SK-N-SH (cell line): ENCODE results near the gene PLA2G6. TPM values are rescaled to one million over a fixed set of nuclear protein-coding genes. Genes with fewer than 3 reads are reported as not detected.
A peak's percentile ranks its signal among the peaks of the same experiment; 100 is the strongest.

Source experiments
- CTCF ChIA-PET: fragments of 300-600, 350-600 bp; formaldehyde crosslinking; extraction: SDS; loops from one replicate; lab custom pipeline; 2021; lab: Yijun Ruan, JAX
- POLR2A ChIA-PET: fragments of 350-600 bp; sonication (Branson Sonifier 250); formaldehyde crosslinking; extraction: SDS; loops from one replicate; lab custom pipeline; 2020; ENCODE audit warnings: antibody characterized with exemption, inconsistent platforms; lab: Yijun Ruan, JAX
- DNase-seq: peaks from one replicate; pipeline ENCODE4 v3.0.0; 2012
- H2AFZ ChIP-seq: fragments of 200-600 bp; sonication (generic); 2 replicates; pipeline ENCODE4 v1.8.1; 2016; ENCODE audit warnings: antibody characterized with exemption, mild to moderate bottlenecking, low read depth
- H3F3A ChIP-seq: fragments of 200-600 bp; sonication (generic); replicated peaks from 2 replicates; pipeline ENCODE3; 2016; ENCODE audit warnings: antibody characterized with exemption, mild to moderate bottlenecking; ENCODE audit not compliant: insufficient read depth
- H3K27ac ChIP-seq, 2 experiments: fragments of 200-500 bp in 1 of 2; fragments of 200-600 bp in 1 of 2; sonication (Bioruptor generic) in 1 of 2; sonication (generic), shearing (Covaris generic) in 1 of 2; 2 replicates each; pipeline versions ENCODE4 v1.5.1 to v1.6.1; 2014 to 2016; ENCODE audit warnings: low read depth in 2 of 2, inconsistent platforms in 1 of 2, low read length in 1 of 2, mild to moderate bottlenecking in 1 of 2, mixed read lengths in 1 of 2
- H3K27me3 ChIP-seq: fragments of 200-600 bp; sonication (generic), shearing (Covaris generic); 2 replicates; pipeline ENCODE4 v1.6.1; 2016; ENCODE audit warnings: mixed run types; ENCODE audit not compliant: insufficient read depth
- H3K36me3 ChIP-seq, 2 experiments: fragments of 200-500 bp in 1 of 2; fragments of 200-600 bp in 1 of 2; sonication (Bioruptor generic) in 1 of 2; sonication (generic) in 1 of 2; replicated peaks in 1 of 2; 2 replicates each; pipeline versions ENCODE3 to v1.5.1; 2014 to 2016; ENCODE audit warnings: low read length in 1 of 2, mild to moderate bottlenecking in 1 of 2; ENCODE audit not compliant: insufficient read depth in 2 of 2, control insufficient read depth in 1 of 2
- H3K4me1 ChIP-seq, 2 experiments: fragments of 200-500 bp in 1 of 2; fragments of 200-600 bp in 1 of 2; sonication (Bioruptor generic) in 1 of 2; sonication (generic), shearing (Covaris generic) in 1 of 2; 2 replicates each; pipeline versions ENCODE4 v1.5.1 to v1.6.1; 2014 to 2016; ENCODE audit warnings: low read depth in 1 of 2, low read length in 1 of 2, mixed run types in 1 of 2; ENCODE audit not compliant: insufficient read depth in 2 of 2, control insufficient read depth in 1 of 2
- H3K4me2 ChIP-seq: fragments of 200-600 bp; sonication (generic), shearing (Covaris generic); 2 replicates; pipeline ENCODE4 v1.6.1; 2017; ENCODE audit warnings: mixed run types
- H3K4me3 ChIP-seq, 2 experiments: fragments of 200-500 bp in 1 of 2; fragments of 200-600 bp in 1 of 2; sonication (Bioruptor generic) in 1 of 2; sonication (generic), shearing (Covaris generic) in 1 of 2; 2 replicates each; pipeline versions ENCODE4 v1.5.1 to v1.8.1; 2014 to 2016; ENCODE audit warnings: low read depth in 2 of 2, inconsistent platforms in 1 of 2, low read length in 1 of 2, mild to moderate bottlenecking in 1 of 2, mixed read lengths in 1 of 2, moderate library complexity in 1 of 2
- H3K79me2 ChIP-seq: fragments of 200-600 bp; sonication (generic); 2 replicates; pipeline ENCODE4 v1.8.1; 2017; ENCODE audit warnings: mild to moderate bottlenecking; ENCODE audit not compliant: insufficient read depth
- H3K9ac ChIP-seq: fragments of 200-600 bp; sonication (generic); 2 replicates; pipeline ENCODE4 v1.6.1; 2017; ENCODE audit warnings: mixed run types
- H3K9me2 ChIP-seq: fragments of 200-600 bp; sonication (generic); 2 replicates; pipeline ENCODE4 v1.6.1; 2017; ENCODE audit warnings: mixed run types
- H3K9me3 ChIP-seq: fragments of 200-600 bp; sonication (generic); 2 replicates; pipeline ENCODE4 v1.6.1; 2017; ENCODE audit warnings: mixed run types, mild to moderate bottlenecking, moderate library complexity
- H4K20me1 ChIP-seq: fragments of 200-600 bp; sonication (generic); 2 replicates; pipeline ENCODE4 v1.6.1; 2017; ENCODE audit warnings: mild to moderate bottlenecking, mixed run types; ENCODE audit not compliant: insufficient read depth
- FOSL2 ChIP-seq: IDR thresholded peaks from 2 replicates; pipeline ENCODE4 v1.4.0; 2012; ENCODE audit warnings: low read depth, mild to moderate bottlenecking, moderate library complexity, borderline replicate concordance
- FOXJ3 ChIP-seq: sonication (generic); formaldehyde crosslinking; IDR thresholded peaks from 2 replicates; pipeline ENCODE4 v1.5.1; 2020; ENCODE audit warnings: mild to moderate bottlenecking, missing genetic modification reagents
- FOXM1 ChIP-seq: IDR thresholded peaks from 2 replicates; pipeline ENCODE4 v1.4.0; 2012; ENCODE audit warnings: low read depth, mild to moderate bottlenecking
- GABPA ChIP-seq: IDR thresholded peaks from 2 replicates; pipeline ENCODE4 v1.4.0; 2012; ENCODE audit warnings: low read depth, mild to moderate bottlenecking
- GATA2 ChIP-seq: sonication (generic); formaldehyde crosslinking; IDR thresholded peaks from 2 replicates; pipeline ENCODE4 v1.5.0; 2020; ENCODE audit warnings: mild to moderate bottlenecking, missing genetic modification reagents
- JUND ChIP-seq: IDR thresholded peaks from 2 replicates; pipeline ENCODE4 v1.4.0; 2012
- MEF2A ChIP-seq: IDR thresholded peaks from 2 replicates; pipeline ENCODE4 v1.4.0; 2012; ENCODE audit warnings: low read depth, borderline replicate concordance
- NRF1 ChIP-seq: IDR thresholded peaks from 2 replicates; pipeline ENCODE4 v1.6.1; 2012; ENCODE audit warnings: low read depth, mild to moderate bottlenecking, low read length
- POLR2AphosphoS5 ChIP-seq: IDR thresholded peaks from 2 replicates; pipeline ENCODE4 v1.6.1; 2012; ENCODE audit warnings: low read depth, low read length
- RAD21 ChIP-seq: IDR thresholded peaks from 2 replicates; pipeline ENCODE4 v1.6.1; 2012; ENCODE audit warnings: mild to moderate bottlenecking, low read length
- RCOR1 ChIP-seq: fragments of 150-350 bp; IDR thresholded peaks from 2 replicates; pipeline ENCODE4 v1.6.1; 2017; ENCODE audit warnings: antibody characterized with exemption, low read length
- SIN3A ChIP-seq: IDR thresholded peaks from 2 replicates; pipeline ENCODE4 v1.6.1; 2012; ENCODE audit warnings: low read depth, mild to moderate bottlenecking, low read length, moderate library complexity, borderline replicate concordance
- SMC3 ChIP-seq: IDR thresholded peaks from 2 replicates; pipeline ENCODE4 v1.6.1; 2012; ENCODE audit warnings: low read depth, low read length, improper control_type of control experiment
- TAF1 ChIP-seq: IDR thresholded peaks from 2 replicates; pipeline ENCODE4 v1.6.1; 2012; ENCODE audit warnings: low read depth, mild to moderate bottlenecking, low read length, moderate library complexity, borderline replicate concordance
- YY1 ChIP-seq: IDR thresholded peaks from 2 replicates; pipeline ENCODE4 v1.4.0; 2012; ENCODE audit warnings: low read depth, mild to moderate bottlenecking
- WGBS: methylation state at CpG from one replicate; pipeline ENCODE4 v1.1.6; 2017; ENCODE audit warnings: low lambda C conversion rate; 5-methylcytosine and 5-hydroxymethylcytosine counted together
- polyA plus RNA-seq, 3 experiments: library from polyadenylated mRNA; depleted of rRNA; stranded (reverse); fragments of >200 nt; gene quantifications; 2 replicates each; pipeline ENCODE4 v1.2.3, GENCODE V29; 2012
- TF ChIP-seq, protein P1 (sequence below): IDR thresholded peaks from 2 replicates; pipeline ENCODE4 v1.4.0; 2012; ENCODE audit warnings: low read depth, borderline replicate concordance
- TF ChIP-seq, protein P2 (sequence below): IDR thresholded peaks from 2 replicates; pipeline ENCODE4; 2012
- TF ChIP-seq, protein P3 (sequence below): IDR thresholded peaks from 2 replicates; pipeline ENCODE4 v1.6.1; 2012; ENCODE audit warnings: mild to moderate bottlenecking, low read depth, low read length, moderate library complexity

Gene PLA2G6
- polyA plus RNA-seq, 1 of the 3 experiments (the other 2 are of a cell fraction): 10.5 TPM

DNA sequence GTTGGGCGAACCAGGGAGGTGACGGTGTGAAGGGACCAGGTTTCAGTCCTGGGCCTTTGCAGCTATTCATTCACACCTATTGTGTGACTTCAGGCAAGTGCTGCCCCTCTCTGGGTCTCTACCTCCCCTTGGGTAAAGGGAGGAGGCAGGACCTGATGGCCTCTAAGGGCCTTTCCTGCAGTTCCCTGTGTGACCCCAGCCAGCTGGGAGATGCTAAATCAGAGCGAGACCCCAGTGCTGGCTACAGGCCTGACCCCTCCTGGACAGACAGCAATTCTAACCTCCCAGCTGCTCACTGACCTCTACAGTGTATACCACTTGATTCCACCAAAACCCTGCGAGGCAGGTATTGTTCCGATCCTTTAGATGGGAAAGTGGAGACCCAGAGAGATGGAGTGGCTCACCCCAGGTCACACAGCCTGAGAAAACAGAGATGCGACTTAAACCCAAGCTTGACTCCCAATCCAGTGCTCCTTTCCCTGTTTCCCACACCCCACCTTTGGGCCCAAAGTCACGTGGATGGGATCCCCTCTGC, 26.3 kb upstream of the PLA2G6 start (continued):
- TF ChIP-seq, protein P1, sequence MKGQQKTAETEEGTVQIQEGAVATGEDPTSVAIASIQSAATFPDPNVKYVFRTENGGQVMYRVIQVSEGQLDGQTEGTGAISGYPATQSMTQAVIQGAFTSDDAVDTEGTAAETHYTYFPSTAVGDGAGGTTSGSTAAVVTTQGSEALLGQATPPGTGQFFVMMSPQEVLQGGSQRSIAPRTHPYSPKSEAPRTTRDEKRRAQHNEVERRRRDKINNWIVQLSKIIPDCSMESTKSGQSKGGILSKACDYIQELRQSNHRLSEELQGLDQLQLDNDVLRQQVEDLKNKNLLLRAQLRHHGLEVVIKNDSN: no peak
- TF ChIP-seq FOXJ3 (CRISPR knock-in tag) (no peak), TAF1 (no peak)
- TF ChIP-seq, all 33 proteins: peak for 0

DNA sequence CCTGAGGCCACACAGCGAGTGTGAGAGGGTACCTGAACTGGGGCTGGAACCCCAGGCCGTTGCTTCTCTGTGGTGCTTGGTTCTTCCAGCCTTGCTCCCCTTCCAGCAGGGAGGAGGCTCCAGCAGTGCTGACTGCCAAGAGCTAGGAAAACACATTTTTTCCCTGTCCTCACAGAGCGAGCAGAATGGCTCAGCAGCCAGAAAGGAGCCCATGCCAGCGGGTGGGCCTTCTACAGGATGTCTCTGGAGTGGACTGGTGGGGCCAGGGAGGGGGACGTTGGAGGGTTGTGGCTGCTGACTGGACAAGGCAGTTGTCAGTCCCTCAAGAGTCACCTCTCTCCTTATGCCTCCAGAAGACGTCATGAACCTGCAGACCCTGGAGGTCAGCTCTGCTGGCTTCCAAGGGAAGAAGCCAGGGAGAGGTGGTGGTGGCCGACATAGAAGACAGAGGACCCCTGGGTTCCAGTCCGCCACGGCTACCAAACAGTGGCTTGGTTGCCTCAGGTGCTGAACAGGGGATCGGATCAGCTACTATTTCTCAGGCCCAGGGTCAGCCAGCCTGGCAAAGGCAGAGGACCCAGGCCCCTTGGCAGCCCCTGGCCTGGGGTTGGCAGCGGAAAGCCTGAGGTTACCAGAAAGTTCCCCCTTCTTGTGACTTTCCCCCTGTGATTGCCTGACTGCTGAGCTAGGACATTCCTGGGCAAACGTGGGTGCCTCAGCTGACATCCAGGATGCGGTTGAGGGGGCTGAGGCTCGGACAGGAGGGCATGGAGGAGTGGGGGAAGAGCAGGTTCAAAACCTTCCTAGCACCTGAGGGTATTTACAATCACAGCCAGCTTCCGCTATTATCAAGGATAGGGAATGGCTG, 23.9 kb upstream of the PLA2G6 start:
- H4K20me1 ChIP-seq: peaks cover 21% of the 10 kb centered on the region
- no peaks in the 10 kb centered on the region for H3K9me3 ChIP-seq
- CTCF ChIA-PET: no interaction called here
- no peak overlapping the region for H3K4me3 ChIP-seq
- H3K4me1 ChIP-seq: peaks cover 0 to 11% of the 10 kb centered on the region in 2 experiments; a peak in 1 of 4 replicates
- no peak overlapping the region for H3K9ac ChIP-seq
- 53% methylated on average over 2 of the region's 15 CpGs for WGBS
- H3K36me3 ChIP-seq: no peaks in the 10 kb centered on the region
- POLR2A ChIA-PET: no interaction called here
- peaks cover 65% of the 10 kb centered on the region for H3K79me2 ChIP-seq
- H3F3A ChIP-seq: no peaks in the 10 kb centered on the region
- DNase-seq: no peak
- H2AFZ ChIP-seq: no peak overlapping the region
- H3K9me2 ChIP-seq: no peaks in the 10 kb centered on the region
- H3K27ac ChIP-seq: no peak overlapping the region
- H3K4me2 ChIP-seq: no peak overlapping the region
- TF ChIP-seq FOSL2: no peak
- TF ChIP-seq, protein P2, sequence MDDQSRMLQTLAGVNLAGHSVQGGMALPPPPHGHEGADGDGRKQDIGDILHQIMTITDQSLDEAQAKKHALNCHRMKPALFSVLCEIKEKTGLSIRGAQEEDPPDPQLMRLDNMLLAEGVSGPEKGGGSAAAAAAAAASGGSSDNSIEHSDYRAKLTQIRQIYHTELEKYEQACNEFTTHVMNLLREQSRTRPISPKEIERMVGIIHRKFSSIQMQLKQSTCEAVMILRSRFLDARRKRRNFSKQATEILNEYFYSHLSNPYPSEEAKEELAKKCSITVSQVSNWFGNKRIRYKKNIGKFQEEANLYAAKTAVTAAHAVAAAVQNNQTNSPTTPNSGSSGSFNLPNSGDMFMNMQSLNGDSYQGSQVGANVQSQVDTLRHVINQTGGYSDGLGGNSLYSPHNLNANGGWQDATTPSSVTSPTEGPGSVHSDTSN: 0 out of 2 replicates have a peak, but pooled peaks have one; percentile 7
- H3K27me3 ChIP-seq: no peaks in the 10 kb centered on the region

DNA sequence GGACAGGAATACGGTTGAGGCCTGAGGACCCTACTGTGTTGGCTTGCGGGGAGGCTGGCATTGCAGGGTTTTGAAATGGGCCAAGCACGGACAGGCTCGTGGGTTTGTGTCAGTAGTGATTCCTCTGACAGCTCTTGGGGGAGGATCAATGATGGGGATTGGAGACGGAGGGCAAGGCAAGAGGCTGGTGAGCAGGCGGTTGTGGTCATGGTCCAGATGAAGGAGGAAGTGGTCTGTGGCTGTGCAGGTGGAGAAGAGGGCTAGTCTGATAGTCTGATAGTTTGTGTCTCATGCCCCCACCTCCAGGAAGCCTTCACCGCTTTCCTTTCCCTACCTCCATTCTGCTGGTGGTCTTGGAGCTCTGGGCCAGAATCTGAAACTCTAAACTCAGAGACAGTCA, 23.2 kb upstream of the PLA2G6 start:
- Histone ChIP-seq H3K27ac (no peak overlapping the region), H3K4me3 (no peak overlapping the region), H3K27me3 (no peaks in the 10 kb centered on the region), H3K9me2 (no peaks in the 10 kb centered on the region), H3F3A (no peaks in the 10 kb centered on the region), H3K79me2 (peaks cover 58% of the 10 kb centered on the region), H3K4me2 (no peak overlapping the region), H3K9me3 (no peaks in the 10 kb centered on the region), H3K9ac (no peak overlapping the region), H3K4me1 (peaks cover 0 to 11% of the 10 kb centered on the region in 2 experiments; a peak in 1 of 4 replicates), H3K36me3 (no peaks in the 10 kb centered on the region), H4K20me1 (peaks cover 21% of the 10 kb centered on the region), H2AFZ (no peak overlapping the region)
- ChIA-PET CTCF (interaction anchor here (1.0 kb wide), 1 partner anchor 90 kb away, joined by 3 read pairs; no protein-coding TSS in a partner anchor), POLR2A (no interaction called here)
- 94% methylated on average over 3 of the region's 7 CpGs for WGBS
- no peak for DNase-seq
- no peak for TF ChIP-seq FOXM1
- no peak for TF ChIP-seq MEF2A
- no peak for TF ChIP-seq POLR2AphosphoS5
- TF ChIP-seq RCOR1: no peak
- TF ChIP-seq GATA2 (CRISPR knock-in tag): no peak
- TF ChIP-seq, protein P3, sequence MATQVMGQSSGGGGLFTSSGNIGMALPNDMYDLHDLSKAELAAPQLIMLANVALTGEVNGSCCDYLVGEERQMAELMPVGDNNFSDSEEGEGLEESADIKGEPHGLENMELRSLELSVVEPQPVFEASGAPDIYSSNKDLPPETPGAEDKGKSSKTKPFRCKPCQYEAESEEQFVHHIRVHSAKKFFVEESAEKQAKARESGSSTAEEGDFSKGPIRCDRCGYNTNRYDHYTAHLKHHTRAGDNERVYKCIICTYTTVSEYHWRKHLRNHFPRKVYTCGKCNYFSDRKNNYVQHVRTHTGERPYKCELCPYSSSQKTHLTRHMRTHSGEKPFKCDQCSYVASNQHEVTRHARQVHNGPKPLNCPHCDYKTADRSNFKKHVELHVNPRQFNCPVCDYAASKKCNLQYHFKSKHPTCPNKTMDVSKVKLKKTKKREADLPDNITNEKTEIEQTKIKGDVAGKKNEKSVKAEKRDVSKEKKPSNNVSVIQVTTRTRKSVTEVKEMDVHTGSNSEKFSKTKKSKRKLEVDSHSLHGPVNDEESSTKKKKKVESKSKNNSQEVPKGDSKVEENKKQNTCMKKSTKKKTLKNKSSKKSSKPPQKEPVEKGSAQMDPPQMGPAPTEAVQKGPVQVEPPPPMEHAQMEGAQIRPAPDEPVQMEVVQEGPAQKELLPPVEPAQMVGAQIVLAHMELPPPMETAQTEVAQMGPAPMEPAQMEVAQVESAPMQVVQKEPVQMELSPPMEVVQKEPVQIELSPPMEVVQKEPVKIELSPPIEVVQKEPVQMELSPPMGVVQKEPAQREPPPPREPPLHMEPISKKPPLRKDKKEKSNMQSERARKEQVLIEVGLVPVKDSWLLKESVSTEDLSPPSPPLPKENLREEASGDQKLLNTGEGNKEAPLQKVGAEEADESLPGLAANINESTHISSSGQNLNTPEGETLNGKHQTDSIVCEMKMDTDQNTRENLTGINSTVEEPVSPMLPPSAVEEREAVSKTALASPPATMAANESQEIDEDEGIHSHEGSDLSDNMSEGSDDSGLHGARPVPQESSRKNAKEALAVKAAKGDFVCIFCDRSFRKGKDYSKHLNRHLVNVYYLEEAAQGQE: no peak
- no peak for TF ChIP-seq RAD21
- TF ChIP-seq TAF1: no peak
- no peak for TF ChIP-seq FOSL2
- no peak for TF ChIP-seq NRF1
- no peak for TF ChIP-seq SMC3
- no peak for TF ChIP-seq JUND
- no peak for TF ChIP-seq YY1
- no peak for TF ChIP-seq SIN3A
- no peak for TF ChIP-seq GABPA
